K562 (cell line): ENCODE results near the gene ZNF12. TPM values are rescaled to one million over a fixed set of nuclear protein-coding genes. Genes with fewer than 3 reads are reported as not detected.

ENCODE experiments used
- ATAC-seq: fragments of 200-7000 bp; cut with Tn5 transposase; 3 replicates; pipeline ENCODE4 v1.9.1; 2020; ENCODE audit warnings: moderate library complexity
- BruUV-seq: library from RNA; stranded (reverse); fragments of 400-500 nt; replicated peaks from 2 replicates; lab custom pipeline; 2021; lab: Mats Ljungman, UMichigan
- CTCF ChIA-PET: fragments of 300-600 bp; formaldehyde crosslinking; extraction: SDS; loops from one replicate; lab custom pipeline; 2021; ENCODE audit warnings: low intra/inter-chr PET ratio; lab: Yijun Ruan, JAX
- POLR2A ChIA-PET: fragments of 300-600, 350-650 bp; sonication (Branson Sonifier 250); formaldehyde crosslinking; extraction: SDS; loops from one replicate; lab custom pipeline; 2021; ENCODE audit warnings: antibody characterized with exemption, inconsistent platforms; lab: Yijun Ruan, JAX
- DNase-seq, 4 experiments: peaks; one replicate each; pipeline versions ENCODE4 v3.0.0 to v3.0.0-alpha.2; 2011 to 2018; ENCODE audit warnings: low spot score in 3 of 4, mixed read lengths in 3 of 4; ENCODE audit errors: extremely low read depth in 1 of 4
- FAIRE-seq: peaks from 2 replicates; lab custom pipeline; 2011; peaks lifted over from hg19 to GRCh38; lab: Jason Lieb, UNC
- H2AFZ ChIP-seq: 2 replicates; pipeline ENCODE4 v1.6.0; 2011; ENCODE audit warnings: low read depth, low read length, control low read depth, inconsistent platforms
- H3K27ac ChIP-seq: fragments of 200-600 bp; 3 replicates; pipeline ENCODE4 v1.8.0; 2011; ENCODE audit warnings: low read depth, mild to moderate bottlenecking, control low read depth, inconsistent platforms, low read length, moderate library complexity, mixed read lengths; ENCODE audit errors: extremely low read depth
- H3K27me3 ChIP-seq, 2 experiments: fragments of 300-600 bp in 1 of 2; 2 replicates in 1 of 2; 3 replicates in 1 of 2; pipeline versions ENCODE4 v1.6.0 to v1.8.0; 2011; ENCODE audit warnings: inconsistent platforms in 2 of 2, low read length in 2 of 2, mild to moderate bottlenecking in 1 of 2, mixed read lengths in 1 of 2, moderate library complexity in 1 of 2; ENCODE audit not compliant: control insufficient read depth in 2 of 2, insufficient read depth in 2 of 2
- H3K36me3 ChIP-seq: fragments of 300-600 bp; 3 replicates; pipeline ENCODE4 v1.8.0; 2011; ENCODE audit warnings: mild to moderate bottlenecking, low read length, inconsistent platforms; ENCODE audit not compliant: control insufficient read depth, insufficient read depth
- H3K4me1 ChIP-seq, 2 experiments: fragments of 200-600 bp in 1 of 2; replicated peaks in 1 of 2; 2 replicates in 1 of 2; 3 replicates in 1 of 2; pipeline versions ENCODE4 v1.5.1 to v1.8.0; 2011; ENCODE audit warnings: inconsistent platforms in 2 of 2, low read length in 2 of 2, mild to moderate bottlenecking in 1 of 2, mixed read lengths in 1 of 2, moderate library complexity in 1 of 2; ENCODE audit not compliant: control insufficient read depth in 2 of 2, insufficient read depth in 2 of 2
- H3K4me2 ChIP-seq: 2 replicates; pipeline ENCODE4 v1.6.1; 2011; ENCODE audit warnings: low read length, control low read depth, inconsistent platforms, mixed read lengths; ENCODE audit not compliant: insufficient read depth
- H3K4me3 ChIP-seq: fragments of 200-600 bp; sonication (generic), shearing (Covaris generic); 2 replicates; pipeline ENCODE4 v1.5.1; 2016; ENCODE audit warnings: control low read depth, inconsistent platforms
- H3K79me2 ChIP-seq: fragments of 200-600 bp; 3 replicates; pipeline ENCODE4 v1.8.0; 2011; ENCODE audit warnings: low read length, inconsistent platforms; ENCODE audit not compliant: control insufficient read depth, insufficient read depth
- H3K9ac ChIP-seq, 2 experiments: 2 replicates each; pipeline versions ENCODE4 v1.6.0 to v1.6.1; 2011; ENCODE audit warnings: low read depth in 2 of 2, low read length in 2 of 2, control low read depth in 1 of 2, inconsistent platforms in 1 of 2, mild to moderate bottlenecking in 1 of 2, mixed read lengths in 1 of 2; ENCODE audit not compliant: insufficient read depth in 1 of 2
- H3K9me1 ChIP-seq: one replicate; pipeline ENCODE4 v1.6.0; 2011; ENCODE audit warnings: inconsistent platforms, mild to moderate bottlenecking, low read length, moderate library complexity; ENCODE audit not compliant: control insufficient read depth, insufficient read depth
- H3K9me3 ChIP-seq: replicated peaks from 2 replicates; pipeline ENCODE4 v1.5.1; 2011; ENCODE audit warnings: low read depth, low read length, inconsistent platforms; ENCODE audit not compliant: control insufficient read depth, insufficient read depth
- H4K20me1 ChIP-seq: replicated peaks from 2 replicates; pipeline ENCODE4 v1.6.1; 2011; ENCODE audit warnings: low read length, inconsistent platforms, mixed read lengths; ENCODE audit not compliant: control insufficient read depth, insufficient read depth
- HIVEP1 ChIP-seq: fragments of 250-450 bp; sonication (Bioruptor Pico); IDR thresholded peaks from 2 replicates; pipeline ENCODE4 v1.4.0; 2020; ENCODE audit warnings: mild to moderate bottlenecking
- XRCC5 ChIP-seq: fragments of 200-400 bp; formaldehyde crosslinking; IDR thresholded peaks from 2 replicates; pipeline ENCODE4 v1.6.1; 2017; ENCODE audit warnings: low read depth, mild to moderate bottlenecking, low read length
- ZNF785 ChIP-seq: fragments of 250-450 bp; sonication (Bioruptor Pico); IDR thresholded peaks from 2 replicates; pipeline ENCODE4 v1.4.0; 2020; ENCODE audit warnings: mild to moderate bottlenecking
- WGBS: fragments of 100-300 bp; shearing (Covaris generic); methylation state at CpG from one replicate; pipeline ENCODE4 v1.1.6; 2016; ENCODE audit warnings: low coverage, mixed read lengths; ENCODE audit not compliant: insufficient coverage; ENCODE audit errors: missing lambda C conversion rate; 5-methylcytosine and 5-hydroxymethylcytosine counted together
- in situ Hi-C: fragments of 300-500 bp; cut with MboI; formaldehyde crosslinking; loops from 4 replicates; pipeline ENCODE4 v1.15.0; 2018; ENCODE audit warnings: inconsistent platforms, mixed read lengths
- intact Hi-C: fragments of 100-400 bp; cut with micrococcal nuclease; formaldehyde crosslinking; loops from 2 replicates; pipeline ENCODE4 v1.14.2; 2022
- polyA plus RNA-seq, 8 experiments: library from polyadenylated mRNA; depleted of rRNA in 4 of 8; stranded (reverse) in 5 of 8; unstranded in 3 of 8; fragments of >200 nt; fragmentation: Nextera tagmentation in 2 of 8; fragmentation: Illumina TruSeq in 1 of 8; extraction: Ambion mirVana in 2 of 8; extraction: Trizol in 1 of 8; gene quantifications; 2 replicates each; pipeline versions ENCODE4 v1.2.1 to v1.2.3, GENCODE V29; 2011 to 2014; ENCODE audit warnings: inconsistent platforms in 1 of 8, missing spikeins in 1 of 8
- total RNA-seq, 7 experiments: library from RNA; depleted of rRNA in 6 of 7; stranded (reverse); fragments of >200 nt in 6 of 7; fragmentation: Illumina TruSeq in 2 of 7; extraction: Trizol in 2 of 7; gene quantifications; 2 replicates each; pipeline versions ENCODE4 v1.2.1 to v1.2.3, GENCODE V29; 2011 to 2021; ENCODE audit warnings: low replicate concordance in 1 of 7
- TF ChIP-seq, protein P1 (sequence below): sonication (generic); formaldehyde crosslinking; IDR thresholded peaks from 2 replicates; pipeline ENCODE4 v1.4.0; 2020; ENCODE audit warnings: mild to moderate bottlenecking, missing genetic modification reagents

Gene ZNF12
- total and polyA plus RNA-seq, 9 of the 15 experiments (the other 6 are each of a cell fraction or from before 2014, with no cell fraction given) = 5.8 to 32.3 (median 18.9) TPM

DNA sequence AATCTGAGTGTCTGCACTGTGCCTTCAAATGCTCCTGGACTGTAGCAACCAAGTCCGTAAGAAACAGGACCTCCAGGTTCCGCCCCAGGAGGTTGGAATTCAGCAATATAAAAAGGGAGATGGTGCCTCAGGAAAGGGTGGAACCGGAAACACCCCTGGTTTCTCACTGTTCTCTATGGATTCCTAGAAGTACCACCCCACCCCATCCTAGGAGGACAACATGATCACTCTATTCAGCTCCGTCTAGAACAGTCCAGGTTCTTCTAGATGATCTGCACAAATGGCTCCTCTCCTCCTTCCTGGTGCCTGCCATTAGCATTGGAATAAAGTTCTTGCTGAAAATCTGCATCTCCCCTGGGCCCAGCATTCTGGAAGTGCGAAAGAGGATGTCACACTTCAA, 7.6 kb upstream of the ZNF12 start:
- no peaks in the 10 kb centered on the region for H3K79me2 ChIP-seq
- no peaks in the 10 kb centered on the region; a peak in 1 of 5 replicates for H3K4me1 ChIP-seq
- 12% methylated on average over 5 of the region's 5 CpGs for WGBS
- DNase-seq = no peak
- no TSS peak for BruUV-seq
- H3K27me3 ChIP-seq = peaks cover 5 to 35% of the 10 kb centered on the region in 2 experiments; a peak in 3 of 5 replicates
- H3K36me3 ChIP-seq = no peaks in the 10 kb centered on the region
- no peak overlapping the region for H3K27ac ChIP-seq
- no peak overlapping the region for H3K4me2 ChIP-seq
- no peaks in the 10 kb centered on the region for H3K9me1 ChIP-seq
- no peak overlapping the region for H3K4me3 ChIP-seq
- intact Hi-C loops = no loop called here
- in situ Hi-C loops = no loop called here
- POLR2A ChIA-PET = interaction anchor here (0.6 kb wide), 1 partner anchor 1252 kb away, joined by 3 read pairs; no protein-coding TSS in a partner anchor
- no peak overlapping the region for H3K9ac ChIP-seq
- no peaks in the 10 kb centered on the region; the same call in 1 of the 2 replicates for H3K9me3 ChIP-seq
- no peak overlapping the region for H2AFZ ChIP-seq
- ATAC-seq = no peak
- CTCF ChIA-PET = no interaction called here
- no peaks in the 10 kb centered on the region for H4K20me1 ChIP-seq
- TF ChIP-seq, protein P1, sequence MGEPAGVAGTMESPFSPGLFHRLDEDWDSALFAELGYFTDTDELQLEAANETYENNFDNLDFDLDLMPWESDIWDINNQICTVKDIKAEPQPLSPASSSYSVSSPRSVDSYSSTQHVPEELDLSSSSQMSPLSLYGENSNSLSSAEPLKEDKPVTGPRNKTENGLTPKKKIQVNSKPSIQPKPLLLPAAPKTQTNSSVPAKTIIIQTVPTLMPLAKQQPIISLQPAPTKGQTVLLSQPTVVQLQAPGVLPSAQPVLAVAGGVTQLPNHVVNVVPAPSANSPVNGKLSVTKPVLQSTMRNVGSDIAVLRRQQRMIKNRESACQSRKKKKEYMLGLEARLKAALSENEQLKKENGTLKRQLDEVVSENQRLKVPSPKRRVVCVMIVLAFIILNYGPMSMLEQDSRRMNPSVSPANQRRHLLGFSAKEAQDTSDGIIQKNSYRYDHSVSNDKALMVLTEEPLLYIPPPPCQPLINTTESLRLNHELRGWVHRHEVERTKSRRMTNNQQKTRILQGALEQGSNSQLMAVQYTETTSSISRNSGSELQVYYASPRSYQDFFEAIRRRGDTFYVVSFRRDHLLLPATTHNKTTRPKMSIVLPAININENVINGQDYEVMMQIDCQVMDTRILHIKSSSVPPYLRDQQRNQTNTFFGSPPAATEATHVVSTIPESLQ (CRISPR knock-in tag) = no peak
- TF ChIP-seq XRCC5 (no peak), ZNF785 (CRISPR knock-in tag) (no peak), HIVEP1 (no peak)
- TF ChIP-seq, all 486 proteins: peak for 0
- no peak for FAIRE-seq
